OCI-LY7 (cell line): Measurements from ENCODE around the gene CHST6. TPM values are rescaled to one million over a fixed set of nuclear protein-coding genes. Genes with fewer than 3 reads are reported as not detected.
"Not testable (repeated sequence)": the region's sequence is repeated elsewhere in the genome, so short reads cannot be mapped to it uniquely, and the experiment has no call there.

ENCODE experiments used
- BruUV-seq: library from RNA; stranded (reverse); fragments of 400-500 nt; replicated peaks from 2 replicates; lab custom pipeline; 2021; lab: Mats Ljungman, UMichigan
- CTCF ChIA-PET: fragments of 300-600 bp; sonication (Branson Sonifier 250); formaldehyde crosslinking; loops from one replicate; lab custom pipeline; 2022; ENCODE audit warnings: antibody characterized with exemption; ENCODE audit not compliant: unreplicated experiment; lab: Charles Lee
- POLR2A ChIA-PET: fragments of 300-600 bp; sonication (Branson Sonifier 250); formaldehyde crosslinking; loops from one replicate; lab custom pipeline; 2022; ENCODE audit warnings: antibody characterized with exemption; lab: Charles Lee
- DNase-seq: peaks from one replicate; pipeline ENCODE4 v3.0.0-alpha.2; 2015; ENCODE audit warnings: low spot score
- H2AFZ ChIP-seq: fragments of 200-600 bp; sonication (generic), shearing (Covaris generic); 2 replicates; pipeline ENCODE4 v1.6.1; 2014; ENCODE audit warnings: mild to moderate bottlenecking, antibody characterized with exemption, low read length, moderate library complexity
- H3K27ac ChIP-seq: fragments of 200-600 bp; sonication (generic); 2 replicates; pipeline ENCODE4 v1.5.1; 2014; ENCODE audit warnings: mixed run types, low read depth, mild to moderate bottlenecking, moderate library complexity, low read length, inconsistent platforms; ENCODE audit not compliant: poor library complexity, severe bottlenecking
- H3K36me3 ChIP-seq: fragments of 200-600 bp; sonication (generic); 2 replicates; pipeline ENCODE4 v1.6.1; 2014; ENCODE audit warnings: mild to moderate bottlenecking, antibody characterized with exemption, low read length, moderate library complexity, mixed read lengths; ENCODE audit not compliant: insufficient read depth
- H3K4me1 ChIP-seq: fragments of 200-600 bp; sonication (generic); 2 replicates; pipeline ENCODE4 v1.5.1; 2014; ENCODE audit warnings: mild to moderate bottlenecking, low read length; ENCODE audit not compliant: insufficient read depth, poor library complexity, severe bottlenecking
- H3K4me2 ChIP-seq: fragments of 200-600 bp; sonication (generic); 2 replicates; pipeline ENCODE4 v1.6.1; 2014; ENCODE audit warnings: mild to moderate bottlenecking, low read length
- H3K4me3 ChIP-seq: fragments of 200-600 bp; sonication (generic); 2 replicates; pipeline ENCODE4 v1.5.1; 2014; ENCODE audit warnings: mild to moderate bottlenecking, low read depth, low read length; ENCODE audit not compliant: poor library complexity, severe bottlenecking
- H3K79me2 ChIP-seq: fragments of 200-600 bp; sonication (generic); 2 replicates; pipeline ENCODE4 v1.6.1; 2016; ENCODE audit warnings: low read depth, mild to moderate bottlenecking, low read length, moderate library complexity, mixed read lengths; ENCODE audit not compliant: insufficient read depth
- H3K9me2 ChIP-seq: fragments of 200-600 bp; sonication (generic); 2 replicates; pipeline ENCODE4 v1.6.1; 2016; ENCODE audit warnings: mild to moderate bottlenecking, low read length, mixed read lengths; ENCODE audit not compliant: insufficient read depth
- H3K9me3 ChIP-seq: fragments of 200-600 bp; sonication (generic); 2 replicates; pipeline ENCODE4 v1.6.1; 2014; ENCODE audit warnings: mild to moderate bottlenecking, mixed run types, low read length, mixed read lengths
- H4K20me1 ChIP-seq: fragments of 200-600 bp; sonication (generic); 2 replicates; pipeline ENCODE4 v1.6.1; 2014; ENCODE audit warnings: mild to moderate bottlenecking, antibody characterized with exemption, low read length, moderate library complexity, mixed read lengths; ENCODE audit not compliant: insufficient read depth
- EZH2phosphoT487 ChIP-seq: fragments of 200-600 bp; sonication (generic); IDR thresholded peaks from 2 replicates; pipeline ENCODE4 v1.6.1; 2018; ENCODE audit warnings: low read depth, borderline replicate concordance, mild to moderate bottlenecking, mixed run types, antibody characterized with exemption, low read length, moderate library complexity, mixed read lengths
- intact Hi-C: fragments of 100-400 bp; cut with micrococcal nuclease; formaldehyde crosslinking; loops from one replicate; pipeline ENCODE4 v1.10.0; 2022; ENCODE audit not compliant: unreplicated experiment
- total RNA-seq, 2 experiments: library from RNA; depleted of rRNA in 1 of 2; stranded (reverse); fragments of >200 nt in 1 of 2; shearing (Covaris generic) in 1 of 2; gene quantifications; 2 replicates each; pipeline ENCODE4 v1.2.3, GENCODE V29; 2014 to 2022
- TF ChIP-seq, protein P1 (sequence below): fragments of 200-600 bp; sonication (generic); conservative IDR thresholded peaks from 2 replicates; pipeline ENCODE4 v1.5.1; 2014; ENCODE audit warnings: mild to moderate bottlenecking, antibody characterized with exemption, low read length, moderate library complexity, mixed read lengths

The CHST6 gene
- total RNA-seq, 2 experiments from 2014 or later, result 0.06 TPM; not detected in 1

DNA sequence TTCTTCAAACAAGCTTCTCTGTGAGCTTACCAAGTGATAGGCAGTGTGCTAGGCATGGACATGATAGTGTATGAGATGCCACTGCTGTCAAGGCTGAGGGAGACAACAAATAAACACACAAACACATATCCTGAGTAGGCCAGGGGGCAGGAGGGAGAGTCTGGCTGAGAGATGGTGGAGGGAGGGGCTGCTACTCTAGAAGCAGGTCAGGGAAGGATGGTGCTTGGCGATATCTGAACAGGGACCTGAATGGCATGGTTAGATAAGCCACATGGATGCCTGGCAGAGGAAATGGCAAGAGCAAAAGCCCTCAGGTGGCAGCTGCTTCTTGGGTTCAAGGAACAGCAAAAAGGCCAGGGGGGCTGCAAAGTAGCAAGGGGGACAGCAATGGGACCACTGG is 8.6 kb upstream of the CHST6 start:
- Histone ChIP-seq H3K4me3 (no peak overlapping the region), H3K9me3 (no peaks in the 10 kb centered on the region)
- CTCF ChIA-PET, result no interaction called here

GRCh38 chr16:75502916-75503605 is 7.8 kb upstream of the CHST6 start:
- Histone ChIP-seq H3K9me3 (no peaks in the 10 kb centered on the region), H3K79me2 (no peaks in the 10 kb centered on the region), H4K20me1 (no peaks in the 10 kb centered on the region), H3K27ac (no peak overlapping the region), H2AFZ (no peak overlapping the region), H3K4me3 (no peak overlapping the region), H3K9me2 (no peaks in the 10 kb centered on the region), H3K4me2 (no peak overlapping the region), H3K36me3 (no peaks in the 10 kb centered on the region), H3K4me1 (no peaks in the 10 kb centered on the region)
- intact Hi-C loops, result no loop called here
- TF ChIP-seq, protein P1, sequence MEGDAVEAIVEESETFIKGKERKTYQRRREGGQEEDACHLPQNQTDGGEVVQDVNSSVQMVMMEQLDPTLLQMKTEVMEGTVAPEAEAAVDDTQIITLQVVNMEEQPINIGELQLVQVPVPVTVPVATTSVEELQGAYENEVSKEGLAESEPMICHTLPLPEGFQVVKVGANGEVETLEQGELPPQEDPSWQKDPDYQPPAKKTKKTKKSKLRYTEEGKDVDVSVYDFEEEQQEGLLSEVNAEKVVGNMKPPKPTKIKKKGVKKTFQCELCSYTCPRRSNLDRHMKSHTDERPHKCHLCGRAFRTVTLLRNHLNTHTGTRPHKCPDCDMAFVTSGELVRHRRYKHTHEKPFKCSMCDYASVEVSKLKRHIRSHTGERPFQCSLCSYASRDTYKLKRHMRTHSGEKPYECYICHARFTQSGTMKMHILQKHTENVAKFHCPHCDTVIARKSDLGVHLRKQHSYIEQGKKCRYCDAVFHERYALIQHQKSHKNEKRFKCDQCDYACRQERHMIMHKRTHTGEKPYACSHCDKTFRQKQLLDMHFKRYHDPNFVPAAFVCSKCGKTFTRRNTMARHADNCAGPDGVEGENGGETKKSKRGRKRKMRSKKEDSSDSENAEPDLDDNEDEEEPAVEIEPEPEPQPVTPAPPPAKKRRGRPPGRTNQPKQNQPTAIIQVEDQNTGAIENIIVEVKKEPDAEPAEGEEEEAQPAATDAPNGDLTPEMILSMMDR, result no peak
- no peak for TF ChIP-seq EZH2phosphoT487
- no peak for DNase-seq
- CTCF ChIA-PET, result no interaction called here
- POLR2A ChIA-PET, result interaction anchor here (1.5 kb wide), 1 partner anchor 10 kb away, joined by 5 read pairs; no protein-coding TSS in a partner anchor
- BruUV-seq, result no TSS peak

More for the DNA sequence above, 8.6 kb upstream of the CHST6 start:
- Histone ChIP-seq H3K9me2 (no peaks in the 10 kb centered on the region), H3K27ac (no peak overlapping the region), H3K4me2 (no peak overlapping the region), H3K4me1 (no peaks in the 10 kb centered on the region), H2AFZ (no peak overlapping the region), H4K20me1 (no peaks in the 10 kb centered on the region), H3K36me3 (no peaks in the 10 kb centered on the region), H3K79me2 (no peaks in the 10 kb centered on the region)
- TF ChIP-seq EZH2phosphoT487, result no peak
- TF ChIP-seq, protein P1, result no peak
- intact Hi-C loops, result no loop called here
- no TSS peak for BruUV-seq
- POLR2A ChIA-PET, result interaction anchor here (0.7 to 1.5 kb wide), 2 partner anchors 10 to 47 kb away, joined by 3 to 5 read pairs; no protein-coding TSS in a partner anchor
- no peak for DNase-seq

DNA sequence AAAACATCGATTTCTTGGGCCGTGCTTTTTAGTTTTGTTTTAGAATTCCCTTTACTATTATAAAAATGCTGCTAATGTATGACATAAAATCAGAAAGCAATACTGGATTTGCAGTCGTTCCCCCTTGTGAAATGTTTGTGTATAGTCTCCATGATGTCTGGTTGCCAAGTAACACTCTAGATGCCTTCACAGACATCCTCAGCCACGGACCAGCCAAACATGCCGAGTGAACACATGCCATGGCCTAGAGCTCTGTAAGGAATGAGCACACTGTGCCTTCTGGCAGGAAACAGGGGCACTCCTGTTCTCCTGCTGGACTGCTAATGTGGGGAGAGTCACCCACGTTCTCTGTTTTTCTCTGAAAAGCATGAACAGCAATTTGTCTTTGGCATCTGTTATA is 6.6 kb upstream of the CHST6 start:
- intact Hi-C loops, H2AFZ ChIP-seq, H3K36me3 ChIP-seq, H3K4me3 ChIP-seq, H3K9me3 ChIP-seq, H3K9me2 ChIP-seq, BruUV-seq, H3K27ac ChIP-seq, POLR2A ChIA-PET, H3K4me2 ChIP-seq, H3K4me1 ChIP-seq, H4K20me1 ChIP-seq, DNase-seq, H3K79me2 ChIP-seq, CTCF ChIA-PET: not testable (repeated sequence)
